Measurements from ENCODE around the gene RWDD1.
"Not testable (repeated sequence)": the region's sequence is repeated elsewhere in the genome, so short reads cannot be mapped to it uniquely, and the experiment has no call there.

The RWDD1 gene

GRCh38 chr6:116561377-116562018, 9.8 kb upstream of the RWDD1 start:
- peak; percentile 57 for DNase-seq

GRCh38 chr6:116562019-116562403, 9.3 kb upstream of the RWDD1 start:
- no peak for DNase-seq

DNA sequence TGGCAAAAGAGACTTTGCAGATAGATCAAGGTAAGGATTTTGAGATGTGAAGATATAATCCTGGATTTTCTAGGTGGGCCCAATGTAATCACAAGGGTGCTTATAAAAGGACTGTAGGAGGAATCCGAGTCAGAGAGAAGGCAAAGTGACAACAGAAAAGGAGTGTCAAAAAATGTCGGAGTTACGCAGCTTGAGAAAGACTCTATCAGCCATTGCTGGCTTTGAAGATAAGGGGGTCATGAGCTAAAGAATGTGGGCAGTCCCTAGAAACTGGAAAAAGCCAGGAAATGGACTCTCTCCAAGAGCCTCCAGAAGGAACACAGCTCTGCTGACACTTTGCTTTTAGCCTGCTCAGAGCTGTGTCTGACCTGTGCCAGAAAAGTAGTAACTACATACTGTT, 8.7 kb upstream of the RWDD1 start:
- no peak for DNase-seq

DNA sequence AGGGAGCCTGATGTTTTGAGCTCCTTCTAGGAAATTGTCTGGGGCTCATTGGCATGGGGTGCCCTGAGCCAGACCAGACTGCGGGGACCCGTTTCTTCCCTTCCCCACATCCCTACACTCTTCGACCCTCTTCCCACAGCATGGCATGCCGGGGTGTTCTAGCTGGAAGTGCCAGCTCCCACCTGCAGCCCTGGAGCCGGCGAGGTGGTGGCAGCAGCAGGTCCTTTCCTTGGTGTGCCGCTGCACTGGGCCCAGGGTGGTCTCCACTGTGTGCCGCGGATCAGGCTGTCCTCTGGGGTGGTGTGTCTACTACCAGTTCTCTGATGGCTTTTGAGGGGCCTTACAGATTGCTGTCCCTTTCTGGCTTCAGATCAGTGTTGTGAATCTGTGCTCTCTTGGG, 7.5 kb upstream of the RWDD1 start:
- DNase-seq: no peak

- DNase-seq: no peak
Observed at GRCh38 chr6:116564311-116564710, 7.0 kb upstream of the RWDD1 start.

- DNase-seq: peak; percentile 17
Observed at GRCh38 chr6:116564921-116565872, 6.1 kb upstream of the RWDD1 start.

DNA sequence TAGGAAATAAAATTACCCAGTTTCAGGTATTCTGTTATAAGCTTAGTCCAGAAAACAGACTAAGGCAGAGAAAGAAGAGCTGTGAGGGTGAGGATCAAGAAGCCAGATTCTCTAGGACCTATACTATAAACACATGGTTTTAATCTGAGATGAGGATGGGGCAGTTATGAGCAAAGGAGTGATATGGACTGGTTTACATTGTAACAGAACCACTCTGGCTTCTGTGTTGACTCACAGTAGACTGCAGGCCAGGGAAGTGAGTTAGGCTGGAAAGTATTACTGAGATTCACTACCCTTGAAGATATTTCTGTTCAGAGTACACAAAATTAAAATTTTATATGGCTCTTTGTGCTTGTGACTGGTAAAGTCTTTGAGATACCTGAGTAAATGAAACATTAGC, 3.2 kb upstream of the RWDD1 start:
- no peak for DNase-seq

- no peak for DNase-seq
Observed at GRCh38 chr6:116568821-116569755, 2.2 kb upstream of the RWDD1 start.

DNA sequence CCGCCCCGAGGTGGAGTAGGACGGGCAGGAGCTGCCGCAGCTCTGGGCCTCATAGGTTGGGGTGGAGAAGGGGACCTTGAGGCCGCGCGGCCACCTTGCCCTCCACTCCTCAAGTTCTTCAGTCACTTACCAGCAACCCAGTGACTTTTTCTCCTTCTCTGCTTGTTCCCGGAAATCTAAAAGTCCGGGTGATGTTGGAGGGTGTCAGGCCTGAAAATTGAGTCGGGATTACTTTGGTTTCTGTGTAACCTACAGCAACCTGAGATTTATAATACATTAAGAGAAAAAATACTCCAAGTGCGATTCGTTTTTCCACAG, 338 bp downstream of the RWDD1 start:
- DNase-seq: no peak

- no peak for DNase-seq
Observed at GRCh38 chr6:116572162-116572561, 858 bp downstream of the RWDD1 start.

DNA sequence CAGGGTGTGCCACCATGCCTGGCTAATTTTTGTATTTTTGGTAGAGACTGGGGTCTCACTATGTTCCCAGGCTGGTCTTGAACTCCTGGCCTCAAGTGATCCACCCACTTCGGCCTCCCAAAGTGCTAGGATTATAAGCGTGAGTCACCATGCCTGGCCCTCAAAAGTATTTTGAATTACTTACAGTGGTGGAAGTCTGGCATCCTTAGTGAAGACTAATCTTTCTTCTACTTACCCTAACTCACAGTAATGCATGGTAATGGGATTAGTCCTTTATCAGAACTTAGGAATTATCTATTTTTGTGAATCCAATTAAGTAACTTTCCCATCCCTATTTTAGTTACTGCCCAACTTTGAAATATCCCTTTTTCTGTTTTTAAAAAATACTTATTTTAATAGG, 3.9 kb downstream of the RWDD1 start:
- DNase-seq: no peak

DNA sequence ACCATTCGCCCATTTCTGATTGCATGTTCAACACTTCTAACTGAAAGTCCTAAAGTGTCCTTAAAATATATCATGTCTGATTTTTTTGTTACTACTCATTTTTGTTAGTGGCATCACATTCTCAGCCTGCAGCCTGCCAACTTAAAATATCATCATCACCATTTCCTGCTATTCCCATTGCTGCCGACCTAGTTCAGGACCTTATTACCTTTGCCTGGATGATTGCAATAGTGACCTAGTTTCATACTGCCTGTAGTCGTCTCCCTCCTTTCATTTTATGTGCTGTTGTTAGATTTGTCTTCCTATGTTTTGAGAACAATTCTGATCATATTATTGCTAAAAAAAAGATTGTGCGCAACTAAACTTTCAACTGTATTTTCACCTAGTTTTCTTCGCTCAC, 6.2 kb downstream of the RWDD1 start:
- DNase-seq: no peak

DNA sequence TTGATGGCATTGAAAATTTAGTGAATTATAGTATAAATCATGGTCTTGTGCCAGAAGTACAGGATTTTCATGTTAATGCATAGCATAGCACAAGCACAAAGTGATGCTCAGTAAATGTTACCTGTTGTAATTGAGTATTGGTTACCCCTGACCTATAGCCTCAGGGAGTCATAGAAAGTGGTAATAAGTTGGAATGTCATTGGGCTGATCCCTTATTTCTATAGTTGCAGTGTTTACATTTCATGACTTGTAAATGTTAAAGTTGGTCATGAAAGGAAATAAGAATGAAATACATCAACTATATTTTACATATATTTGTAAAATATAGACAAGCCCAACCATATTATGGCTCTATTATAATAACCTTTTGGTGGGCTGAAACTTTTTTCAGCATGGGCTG, 7.0 kb downstream of the RWDD1 start:
- no peak for DNase-seq

DNA sequence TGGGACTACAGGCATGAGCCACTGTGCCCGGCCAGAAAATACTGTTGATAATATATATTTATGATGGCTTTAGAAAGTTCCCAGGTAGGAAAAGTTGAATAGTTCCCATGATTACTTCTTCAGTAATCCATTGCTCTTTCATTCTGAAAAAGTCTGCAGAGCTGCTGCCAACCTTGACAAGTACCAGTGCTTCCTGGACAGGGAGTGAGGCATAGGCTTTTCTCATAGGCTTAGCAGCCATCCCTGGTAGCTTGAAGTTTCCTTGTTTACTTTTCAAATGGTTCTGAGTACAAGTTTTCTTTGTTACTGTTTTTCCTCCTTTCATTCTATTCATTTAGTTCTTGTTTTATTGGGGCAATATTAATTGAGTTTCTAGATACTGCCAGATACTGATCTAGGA, 7.8 kb downstream of the RWDD1 start:
- DNase-seq: no peak

- DNase-seq: no peak
Observed at GRCh38 chr6:116580198-116580597, 8.9 kb downstream of the RWDD1 start.

- DNase-seq: no peak
Observed at GRCh38 chr6:116586276-116586675, 15.0 kb downstream of the RWDD1 start.

DNA sequence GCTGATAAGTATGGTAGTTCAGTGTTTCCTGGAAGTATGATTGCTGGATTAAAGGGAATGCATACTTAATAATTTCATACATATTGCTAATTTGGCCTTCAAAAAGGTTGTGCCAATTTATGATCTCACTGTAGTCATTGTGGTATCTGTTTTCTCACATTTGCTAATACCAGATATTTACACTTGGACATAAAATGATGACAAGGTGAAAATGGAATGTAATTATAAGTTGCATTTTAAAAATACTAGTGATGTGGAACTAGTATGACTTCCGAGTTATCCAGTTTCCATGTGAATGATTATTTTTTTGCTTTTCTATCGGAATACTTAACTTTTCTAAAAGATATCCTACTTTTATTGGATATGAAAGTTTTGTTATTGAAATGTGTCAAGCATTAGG, 15.4 kb downstream of the RWDD1 start:
- DNase-seq: no peak

DNA sequence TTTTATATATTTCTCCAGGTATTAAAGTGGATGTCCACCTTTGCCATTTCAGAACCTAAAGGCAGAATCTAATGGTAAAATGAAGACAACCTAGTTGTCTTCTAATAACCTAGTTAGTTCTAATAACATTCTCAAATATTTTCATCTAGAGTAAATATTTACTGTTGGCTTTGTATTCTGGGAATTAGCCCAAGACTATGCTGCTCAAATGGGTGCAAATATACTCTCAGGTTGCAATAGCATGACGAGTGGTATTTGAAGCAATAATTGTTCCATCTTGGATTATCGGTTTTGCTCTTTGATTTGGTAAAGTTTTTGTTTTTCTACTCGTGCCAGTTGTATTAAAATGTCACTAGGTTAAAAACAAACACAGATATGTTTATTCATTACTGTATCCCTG, 23.9 kb downstream of the RWDD1 start:
- DNase-seq: no peak

DNA sequence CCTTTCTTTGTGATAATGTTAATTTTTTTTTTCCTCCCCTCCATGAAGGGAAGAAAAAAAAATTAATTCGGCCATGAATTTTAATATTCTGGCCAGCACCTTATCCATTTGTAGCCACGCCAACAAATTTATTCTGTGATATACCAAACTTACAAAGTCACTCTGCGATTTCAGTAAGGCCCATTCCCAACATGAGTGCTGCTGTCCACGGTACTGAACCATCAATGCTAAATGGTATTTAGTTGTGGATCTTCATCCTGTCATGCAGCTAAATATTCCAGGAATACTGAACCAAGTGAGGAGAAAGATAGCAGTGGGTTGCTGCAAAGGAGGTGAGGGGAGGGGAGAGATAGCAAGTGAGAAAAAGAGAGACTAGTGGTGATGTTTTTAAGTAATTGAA, 25.5 kb downstream of the RWDD1 start:
- no peak for DNase-seq

DNA sequence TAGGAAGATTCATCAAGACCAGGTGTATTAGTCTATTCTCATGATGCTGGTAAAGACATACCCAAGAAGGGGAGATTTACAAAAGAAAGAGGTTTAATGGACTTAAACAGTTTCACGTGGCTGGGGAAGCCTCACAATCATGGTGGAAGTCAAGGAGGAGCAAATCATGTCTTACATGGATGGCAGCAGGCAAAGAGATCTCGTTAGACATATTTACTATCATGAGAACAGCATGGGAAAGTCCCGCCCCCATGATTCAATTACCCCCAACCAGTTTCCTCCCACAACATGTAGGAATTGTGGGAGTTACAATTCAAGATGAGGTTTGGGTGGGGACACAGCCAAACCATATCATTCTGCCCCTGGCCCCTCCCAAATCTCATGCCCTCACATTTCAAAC, 32.6 kb downstream of the RWDD1 start:
- DNase-seq: not testable (repeated sequence)

DNA sequence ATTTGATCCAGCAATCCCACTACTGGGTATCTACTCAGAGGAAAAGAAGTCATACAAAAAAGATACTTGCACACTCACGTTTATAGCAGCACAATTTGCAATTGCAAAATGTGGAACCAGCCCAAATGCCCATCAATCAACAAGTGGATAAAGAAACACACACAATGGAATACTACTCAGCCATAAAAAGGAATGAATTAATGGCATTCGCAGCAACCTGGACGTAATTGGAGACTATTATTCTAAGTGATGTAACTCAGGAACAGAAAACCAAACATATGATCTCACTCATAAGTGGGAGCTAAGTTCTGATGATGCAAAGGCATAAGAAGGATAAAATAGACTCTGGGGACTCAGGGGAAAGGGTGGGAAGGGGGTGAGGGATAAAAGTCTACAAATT, 33.6 kb downstream of the RWDD1 start:
- not testable (repeated sequence) for DNase-seq

DNA sequence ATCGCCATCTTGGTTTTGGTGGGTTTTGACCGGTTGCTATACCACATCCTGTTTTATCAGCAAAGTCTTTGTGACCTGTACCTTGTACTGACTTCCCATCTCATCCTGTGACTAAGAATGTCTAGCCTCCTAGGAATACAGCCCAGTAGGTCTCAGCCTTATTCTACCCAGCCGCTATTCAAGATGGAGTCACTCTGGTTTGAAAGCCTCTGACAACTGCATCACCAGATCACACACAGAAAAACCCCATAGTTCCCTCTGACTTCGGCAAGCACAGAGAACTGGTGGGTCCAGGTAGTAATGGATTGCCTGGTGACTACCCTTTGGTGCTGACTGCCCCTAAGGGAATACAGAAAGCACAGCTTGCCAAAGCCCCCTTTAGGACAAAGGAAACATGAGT, 34.6 kb downstream of the RWDD1 start:
- DNase-seq: no peak

- DNase-seq: no peak
Observed at GRCh38 chr6:116611056-116611455, 39.8 kb downstream of the RWDD1 start.
